ENCODE measurements around the gene SRGAP1. TPM values are rescaled to one million over a fixed set of nuclear protein-coding genes. Genes with fewer than 3 reads are reported as not detected.
"Not testable (repeated sequence)": the region's sequence is repeated elsewhere in the genome, so short reads cannot be mapped to it uniquely, and the experiment has no call there.

The SRGAP1 gene
- total RNA-seq, 1 donor from 2014 or later: 3.0 TPM

DNA sequence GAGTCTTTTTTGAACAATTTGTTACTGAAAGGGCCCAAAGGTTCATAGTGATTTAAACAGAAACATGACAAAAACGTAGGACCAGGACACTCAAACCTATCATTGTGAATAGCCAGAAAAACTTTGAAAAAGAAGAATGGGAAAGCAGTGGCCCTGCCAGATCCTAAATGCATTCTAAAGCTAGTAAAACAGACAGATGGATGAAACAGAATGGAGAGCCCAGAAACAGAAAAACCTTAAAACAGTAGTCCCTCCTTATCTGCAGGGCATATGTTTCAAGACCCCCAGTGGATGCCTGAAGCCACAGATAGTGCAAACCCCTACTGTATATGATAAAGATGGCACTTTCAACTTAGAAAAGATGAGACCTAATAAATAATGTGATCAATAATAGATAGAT is 283.9 kb downstream of the SRGAP1 start:
- Mint-ChIP-seq H3K4me1 (no peaks in the 10 kb centered on the region), H3K4me3 (no peak overlapping the region), H3K36me3 (peaks cover 45% of the 10 kb centered on the region), H3K27me3 (ENCODE audit: insufficient read depth, low read depth) (peaks cover 4% of the 10 kb centered on the region), H3K27ac (no peak overlapping the region), H3K9me3 (peaks cover 6% of the 10 kb centered on the region)
- no peak for DNase-seq (ENCODE audit: low spot score)
- Histone ChIP-seq H3K27ac (no peak overlapping the region), H3K4me1 (no peaks in the 10 kb centered on the region), H3K79me2 (ENCODE audit: low read depth) (no peaks in the 10 kb centered on the region), H3K9me3 (ENCODE audit: low read depth) (no peaks in the 10 kb centered on the region), H3K36me3 (no peaks in the 10 kb centered on the region), H3K4me3 (no peak overlapping the region), H3K9ac (no peak overlapping the region), H2AFZ (replicated peaks) (no peak overlapping the region), H3K4me2 (no peak overlapping the region), H3K27me3 (no peaks in the 10 kb centered on the region), H4K20me1 (ENCODE audit: low read depth) (no peaks in the 10 kb centered on the region), H3F3A (ENCODE audit: low read depth) (no peaks in the 10 kb centered on the region)
- TF ChIP-seq EZH2phosphoT487 (IDR thresholded peaks at IDR 0.05) (no peak), EZH2 (IDR thresholded peaks at IDR 0.05) (no peak)
- TF ChIP-seq, protein P1, sequence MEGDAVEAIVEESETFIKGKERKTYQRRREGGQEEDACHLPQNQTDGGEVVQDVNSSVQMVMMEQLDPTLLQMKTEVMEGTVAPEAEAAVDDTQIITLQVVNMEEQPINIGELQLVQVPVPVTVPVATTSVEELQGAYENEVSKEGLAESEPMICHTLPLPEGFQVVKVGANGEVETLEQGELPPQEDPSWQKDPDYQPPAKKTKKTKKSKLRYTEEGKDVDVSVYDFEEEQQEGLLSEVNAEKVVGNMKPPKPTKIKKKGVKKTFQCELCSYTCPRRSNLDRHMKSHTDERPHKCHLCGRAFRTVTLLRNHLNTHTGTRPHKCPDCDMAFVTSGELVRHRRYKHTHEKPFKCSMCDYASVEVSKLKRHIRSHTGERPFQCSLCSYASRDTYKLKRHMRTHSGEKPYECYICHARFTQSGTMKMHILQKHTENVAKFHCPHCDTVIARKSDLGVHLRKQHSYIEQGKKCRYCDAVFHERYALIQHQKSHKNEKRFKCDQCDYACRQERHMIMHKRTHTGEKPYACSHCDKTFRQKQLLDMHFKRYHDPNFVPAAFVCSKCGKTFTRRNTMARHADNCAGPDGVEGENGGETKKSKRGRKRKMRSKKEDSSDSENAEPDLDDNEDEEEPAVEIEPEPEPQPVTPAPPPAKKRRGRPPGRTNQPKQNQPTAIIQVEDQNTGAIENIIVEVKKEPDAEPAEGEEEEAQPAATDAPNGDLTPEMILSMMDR (IDR thresholded peaks at IDR 0.05): no peak

DNA sequence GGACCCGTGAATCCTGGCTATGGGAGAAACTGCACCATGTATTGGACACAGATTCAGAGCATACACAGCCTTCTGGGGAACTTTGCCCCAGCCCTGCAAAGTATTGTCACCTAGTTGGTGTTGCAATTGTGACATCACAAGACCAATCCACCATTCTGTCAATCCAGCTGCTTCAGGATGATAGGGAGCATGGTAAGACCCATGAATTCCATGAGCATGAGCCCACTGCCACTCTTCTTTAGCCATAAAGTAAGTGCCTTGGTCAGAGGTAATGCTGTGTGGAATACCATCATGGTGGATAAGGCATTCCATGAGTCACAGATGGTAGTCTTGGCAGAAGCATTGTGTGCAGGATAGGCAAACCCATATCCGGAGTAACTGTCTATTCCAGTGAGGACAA is 286.0 kb downstream of the SRGAP1 start:
- not testable (repeated sequence) for H3K4me1 Mint-ChIP-seq; DNase-seq (ENCODE audit: low spot score); H3K4me1 ChIP-seq; H3K36me3 ChIP-seq; H3K9ac ChIP-seq; H3K27ac ChIP-seq; H3F3A ChIP-seq (ENCODE audit: low read depth); H2AFZ ChIP-seq (replicated peaks); H3K27ac Mint-ChIP-seq; H3K27me3 Mint-ChIP-seq (ENCODE audit: insufficient read depth, low read depth); H3K27me3 ChIP-seq; H4K20me1 ChIP-seq (ENCODE audit: low read depth); H3K79me2 ChIP-seq (ENCODE audit: low read depth); H3K9me3 ChIP-seq (ENCODE audit: low read depth); H3K4me3 ChIP-seq; H3K4me3 Mint-ChIP-seq; H3K4me2 ChIP-seq
- peaks cover 62% of the 10 kb centered on the region for H3K36me3 Mint-ChIP-seq
- H3K9me3 Mint-ChIP-seq: peaks cover 24% of the 10 kb centered on the region

DNA sequence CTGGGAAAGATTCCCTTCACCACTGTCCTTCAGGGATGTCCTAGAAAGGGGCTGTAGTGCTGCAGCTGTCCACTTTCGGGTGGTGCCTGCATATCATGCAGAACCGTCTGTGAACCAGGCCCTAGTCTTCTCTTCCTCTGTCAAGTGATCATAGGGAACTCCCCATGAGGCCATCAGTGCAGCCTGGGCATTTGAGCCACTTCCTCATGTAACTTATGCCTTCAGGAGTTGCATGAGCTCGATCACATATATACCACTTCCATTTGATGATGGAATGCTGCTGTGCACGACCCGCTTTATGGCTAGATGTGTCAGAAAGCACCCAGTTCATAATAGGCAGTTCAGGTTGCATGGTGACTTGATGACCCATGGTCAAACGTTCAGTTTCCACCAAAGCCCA is 287.0 kb downstream of the SRGAP1 start:
- not testable (repeated sequence) for H3K9me3 ChIP-seq (ENCODE audit: low read depth); H3K4me1 ChIP-seq; H3K79me2 ChIP-seq (ENCODE audit: low read depth); H3F3A ChIP-seq (ENCODE audit: low read depth); H3K27ac Mint-ChIP-seq; H2AFZ ChIP-seq (replicated peaks); DNase-seq (ENCODE audit: low spot score); H3K36me3 ChIP-seq; H3K4me1 Mint-ChIP-seq; H3K27me3 ChIP-seq; H3K27ac ChIP-seq; H3K4me3 Mint-ChIP-seq; H4K20me1 ChIP-seq (ENCODE audit: low read depth); H3K4me2 ChIP-seq; H3K4me3 ChIP-seq; H3K9ac ChIP-seq; H3K27me3 Mint-ChIP-seq (ENCODE audit: insufficient read depth, low read depth)
- Mint-ChIP-seq H3K36me3 (peaks cover 71% of the 10 kb centered on the region), H3K9me3 (peaks cover 26% of the 10 kb centered on the region)

DNA sequence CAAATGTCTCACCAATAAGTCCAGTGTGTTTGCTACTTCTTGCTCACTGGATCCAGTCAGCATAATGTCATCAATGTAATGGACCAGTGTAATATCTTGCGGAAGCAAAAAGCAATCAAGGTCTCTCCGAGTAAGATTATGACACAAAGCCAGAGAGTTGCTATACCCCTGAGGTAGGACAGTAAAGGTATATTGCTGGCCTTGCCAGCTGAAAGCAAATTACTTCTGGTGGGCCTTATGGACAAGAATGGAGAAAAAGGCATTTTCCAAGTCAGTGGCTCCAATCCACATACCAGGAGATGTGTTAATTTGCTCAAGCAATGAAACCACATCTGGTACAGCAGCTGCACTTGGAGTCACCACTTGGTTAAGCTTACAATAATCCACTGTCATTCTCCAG is 288.2 kb downstream of the SRGAP1 start:
- H3K4me1 Mint-ChIP-seq: not testable (repeated sequence)

DNA sequence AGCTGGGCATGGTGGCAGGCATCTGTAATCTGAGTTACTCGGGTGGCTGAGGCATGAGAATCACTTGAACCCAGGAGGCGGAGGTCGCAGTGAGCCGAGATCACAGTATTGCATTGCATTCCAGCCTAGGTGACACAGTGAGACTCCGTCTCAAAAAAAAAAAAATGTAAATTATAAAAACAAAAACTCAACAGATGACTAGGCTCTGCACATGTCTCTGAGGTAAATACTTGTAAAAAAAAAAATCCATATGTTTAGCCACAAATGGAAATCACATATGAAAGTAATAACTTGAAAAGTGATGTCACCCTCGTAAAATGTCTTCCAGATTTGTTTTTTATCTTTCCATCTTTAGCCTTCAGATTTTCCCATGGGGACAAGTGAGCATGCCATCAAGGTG is 292.6 kb downstream of the SRGAP1 start:
- no peaks in the 10 kb centered on the region for H3K36me3 ChIP-seq
- H3K36me3 Mint-ChIP-seq: peaks cover 49% of the 10 kb centered on the region
- H3K9me3 Mint-ChIP-seq: peaks cover 27% of the 10 kb centered on the region
- H2AFZ ChIP-seq (replicated peaks): no peak overlapping the region
- no peaks in the 10 kb centered on the region for H3K4me1 ChIP-seq
- no peak overlapping the region for H3K27ac ChIP-seq
- no peak overlapping the region for H3K4me3 ChIP-seq
- DNase-seq (ENCODE audit: low spot score): no peak
- no peak overlapping the region for H3K27ac Mint-ChIP-seq
- no peaks in the 10 kb centered on the region for H3F3A ChIP-seq (ENCODE audit: low read depth)
- H4K20me1 ChIP-seq (ENCODE audit: low read depth): no peaks in the 10 kb centered on the region
- H3K4me2 ChIP-seq: no peak overlapping the region
- H3K4me3 Mint-ChIP-seq: no peak overlapping the region
- no peaks in the 10 kb centered on the region for H3K27me3 ChIP-seq
- H3K4me1 Mint-ChIP-seq: no peaks in the 10 kb centered on the region
- TF ChIP-seq, protein P1 (IDR thresholded peaks at IDR 0.05): no peak
- TF ChIP-seq EZH2 (IDR thresholded peaks at IDR 0.05) (no peak), EZH2phosphoT487 (IDR thresholded peaks at IDR 0.05) (no peak)
- no peaks in the 10 kb centered on the region for H3K9me3 ChIP-seq (ENCODE audit: low read depth)
- no peaks in the 10 kb centered on the region for H3K79me2 ChIP-seq (ENCODE audit: low read depth)
- no peaks in the 10 kb centered on the region for H3K27me3 Mint-ChIP-seq (ENCODE audit: insufficient read depth, low read depth)
- no peak overlapping the region for H3K9ac ChIP-seq

More for the DNA sequence above, 288.2 kb downstream of the SRGAP1 start:
- H3K9me3 Mint-ChIP-seq: peaks cover 26% of the 10 kb centered on the region
- not testable (repeated sequence) for H3K9me3 ChIP-seq (ENCODE audit: low read depth); H2AFZ ChIP-seq (replicated peaks); H3K27me3 ChIP-seq; H3K27ac Mint-ChIP-seq; H3K4me2 ChIP-seq; H3F3A ChIP-seq (ENCODE audit: low read depth); DNase-seq (ENCODE audit: low spot score); H3K27me3 Mint-ChIP-seq (ENCODE audit: insufficient read depth, low read depth); H4K20me1 ChIP-seq (ENCODE audit: low read depth); H3K27ac ChIP-seq; H3K4me3 ChIP-seq; H3K4me1 ChIP-seq; H3K9ac ChIP-seq; H3K4me3 Mint-ChIP-seq; H3K36me3 ChIP-seq; H3K79me2 ChIP-seq (ENCODE audit: low read depth)
- H3K36me3 Mint-ChIP-seq: peaks cover 72% of the 10 kb centered on the region
